Astrocyte (in vitro differentiated cells and primary cell): ENCODE measurements around the gene FTO.

Experiments used
- CTCF ChIP-seq: IDR thresholded peaks from 2 replicates; pipeline ENCODE4 v1.5.1; 2011; ENCODE audit warnings: low read depth, mild to moderate bottlenecking, inconsistent platforms, low read length, moderate library complexity; ENCODE audit not compliant: insufficient read depth
- EZH2 ChIP-seq: IDR thresholded peaks from 2 replicates; pipeline ENCODE4 v1.6.1; 2012; ENCODE audit warnings: mild to moderate bottlenecking, low read length, inconsistent platforms; ENCODE audit not compliant: insufficient read depth

- TF ChIP-seq CTCF (no peak), EZH2 (no peak)
These were observed 64.6 kb downstream of the FTO start for GRCh38 chr16:53768593-53768992.
